GM12801 (cell line): ENCODE results near the gene S1PR2.

Experiments used
- CTCF ChIP-seq: IDR thresholded peaks from one replicate; pipeline ENCODE4 v1.5.1; 2011; ENCODE audit warnings: control low read depth; ENCODE audit not compliant: insufficient read length; ENCODE audit errors: extremely low read depth

Gene S1PR2

GRCh38 chr19:10259162-10259905 is 28.2 kb upstream of the S1PR2 start:
- no peak for TF ChIP-seq CTCF

GRCh38 chr19:10258080-10258710 is 27.1 kb upstream of the S1PR2 start:
- TF ChIP-seq CTCF = no peak

- TF ChIP-seq CTCF = no peak
Observed at GRCh38 chr19:10256970-10257615, 26.0 kb upstream of the S1PR2 start.

GRCh38 chr19:10256551-10256950 is 25.4 kb upstream of the S1PR2 start:
- TF ChIP-seq CTCF = no peak

GRCh38 chr19:10255358-10255757 is 24.2 kb upstream of the S1PR2 start:
- no peak for TF ChIP-seq CTCF

DNA sequence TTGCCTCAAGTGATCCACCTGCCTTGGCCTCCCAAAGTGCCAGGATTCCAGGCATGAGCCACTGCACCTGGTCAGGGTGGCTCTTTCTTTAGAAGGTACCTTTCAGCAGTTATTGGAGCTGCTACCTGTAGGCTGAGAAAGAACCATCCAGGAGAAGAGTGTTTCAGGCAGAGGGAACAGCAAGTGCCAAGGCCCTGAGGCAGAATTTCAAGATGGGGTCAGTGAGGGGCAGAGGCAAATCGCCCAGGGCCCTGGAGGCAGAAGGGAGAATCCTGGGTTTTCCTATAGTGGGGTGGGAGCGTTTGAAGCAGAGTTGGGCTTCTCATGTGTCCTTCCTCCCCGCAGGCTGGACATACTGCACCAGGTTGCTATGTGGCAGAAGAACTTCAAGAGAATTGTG is 23.1 kb upstream of the S1PR2 start:
- TF ChIP-seq CTCF = no peak

DNA sequence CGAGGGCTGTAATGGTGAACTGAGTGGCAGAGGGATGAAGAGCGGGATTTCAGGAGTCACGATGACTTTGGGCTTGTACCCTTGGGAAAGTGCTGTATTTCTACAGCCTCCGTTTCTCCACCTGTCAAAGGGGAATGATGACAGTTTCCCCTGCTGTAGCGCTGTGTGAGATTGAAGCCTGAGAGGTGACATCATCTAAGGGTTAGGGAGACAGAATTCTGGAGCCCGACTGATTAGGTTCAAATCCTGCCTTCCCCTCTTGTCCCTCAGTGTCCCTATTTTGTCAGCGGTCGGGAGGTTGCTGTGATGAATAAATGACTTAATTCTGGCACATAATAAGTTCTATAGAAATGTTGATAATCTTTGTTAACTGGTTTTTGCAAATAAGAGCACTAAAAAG is 21.6 kb upstream of the S1PR2 start:
- TF ChIP-seq CTCF = no peak
